Peyer's patch (tissue), 4 donors: ENCODE results near the gene PPP2R2D.

Source experiments
- POLR2A ChIP-seq, 2 donors: fragments of 450-650 bp; IDR thresholded peaks; one replicate each; pipeline ENCODE4 v1.5.1; 2017; ENCODE audit warnings: antibody characterized with exemption in 2 of 2, mild to moderate bottlenecking in 2 of 2, moderate library complexity in 2 of 2
- TF ChIP-seq, protein P1 (sequence below), 6 experiments: fragments of 450-650 bp in 4 of 6; fragments of 200-600 bp in 2 of 6; sonication (generic) in 1 of 6; IDR thresholded peaks; one replicate each; pipeline ENCODE4 v1.5.1; 2017 to 2019; ENCODE audit warnings: antibody characterized with exemption in 6 of 6, mild to moderate bottlenecking in 3 of 6, moderate library complexity in 1 of 6

DNA sequence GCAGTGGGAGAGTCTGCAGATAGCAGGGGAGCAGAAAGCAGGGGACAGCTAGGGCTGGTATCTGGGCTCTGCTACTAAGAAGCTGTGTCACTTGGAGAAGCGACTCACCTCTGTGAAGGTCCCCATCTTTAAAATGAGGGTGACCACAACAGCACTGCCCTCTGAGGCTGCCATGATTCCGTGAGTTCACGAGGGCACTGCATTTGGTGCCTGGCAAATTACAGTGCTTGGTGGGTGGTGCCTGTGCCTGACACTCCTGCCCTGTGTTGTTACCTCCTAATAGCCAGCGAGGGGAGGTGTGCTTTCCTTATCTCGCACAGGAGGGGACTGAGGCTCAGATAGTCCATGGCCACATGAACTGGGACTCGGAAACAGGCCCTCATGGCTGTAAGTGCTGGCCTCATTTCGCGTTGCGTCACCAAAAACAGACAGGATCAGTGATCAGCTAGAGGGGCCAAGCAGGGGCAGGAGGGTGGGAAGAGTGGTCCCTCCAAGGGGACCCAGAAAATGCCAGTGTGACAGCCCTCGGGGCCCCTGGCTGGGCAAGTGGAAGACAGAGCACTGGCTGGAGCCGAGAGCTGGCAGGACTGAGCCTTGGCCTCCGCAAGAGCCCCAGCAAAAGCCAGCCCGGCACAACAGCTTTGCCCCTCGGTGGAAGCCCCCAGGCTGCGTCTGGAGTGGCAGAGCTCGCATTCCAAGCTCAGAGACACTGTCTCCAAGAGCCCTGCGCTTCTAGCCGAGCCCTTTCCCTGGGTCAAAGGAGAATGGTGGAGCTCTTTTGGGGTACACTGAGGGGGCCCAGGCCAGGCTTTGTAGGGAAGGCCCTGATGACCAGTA is 98.3 kb downstream of the PPP2R2D start:
- TF ChIP-seq, protein P1, sequence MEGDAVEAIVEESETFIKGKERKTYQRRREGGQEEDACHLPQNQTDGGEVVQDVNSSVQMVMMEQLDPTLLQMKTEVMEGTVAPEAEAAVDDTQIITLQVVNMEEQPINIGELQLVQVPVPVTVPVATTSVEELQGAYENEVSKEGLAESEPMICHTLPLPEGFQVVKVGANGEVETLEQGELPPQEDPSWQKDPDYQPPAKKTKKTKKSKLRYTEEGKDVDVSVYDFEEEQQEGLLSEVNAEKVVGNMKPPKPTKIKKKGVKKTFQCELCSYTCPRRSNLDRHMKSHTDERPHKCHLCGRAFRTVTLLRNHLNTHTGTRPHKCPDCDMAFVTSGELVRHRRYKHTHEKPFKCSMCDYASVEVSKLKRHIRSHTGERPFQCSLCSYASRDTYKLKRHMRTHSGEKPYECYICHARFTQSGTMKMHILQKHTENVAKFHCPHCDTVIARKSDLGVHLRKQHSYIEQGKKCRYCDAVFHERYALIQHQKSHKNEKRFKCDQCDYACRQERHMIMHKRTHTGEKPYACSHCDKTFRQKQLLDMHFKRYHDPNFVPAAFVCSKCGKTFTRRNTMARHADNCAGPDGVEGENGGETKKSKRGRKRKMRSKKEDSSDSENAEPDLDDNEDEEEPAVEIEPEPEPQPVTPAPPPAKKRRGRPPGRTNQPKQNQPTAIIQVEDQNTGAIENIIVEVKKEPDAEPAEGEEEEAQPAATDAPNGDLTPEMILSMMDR (IDR thresholded peaks at IDR 0.05): no peak
- no peak for TF ChIP-seq POLR2A (IDR thresholded peaks at IDR 0.05)
